ENCODE data around the gene ETV1. TPM values are rescaled to one million over a fixed set of nuclear protein-coding genes. Genes with fewer than 3 reads are reported as not detected.

ETV1 gene
- total and polyA plus RNA-seq, 9 of the 15 experiments (the other 6 are each of a cell fraction or from before 2014, with no cell fraction given): 7.2 to 27.4 (median 14.0) TPM

DNA sequence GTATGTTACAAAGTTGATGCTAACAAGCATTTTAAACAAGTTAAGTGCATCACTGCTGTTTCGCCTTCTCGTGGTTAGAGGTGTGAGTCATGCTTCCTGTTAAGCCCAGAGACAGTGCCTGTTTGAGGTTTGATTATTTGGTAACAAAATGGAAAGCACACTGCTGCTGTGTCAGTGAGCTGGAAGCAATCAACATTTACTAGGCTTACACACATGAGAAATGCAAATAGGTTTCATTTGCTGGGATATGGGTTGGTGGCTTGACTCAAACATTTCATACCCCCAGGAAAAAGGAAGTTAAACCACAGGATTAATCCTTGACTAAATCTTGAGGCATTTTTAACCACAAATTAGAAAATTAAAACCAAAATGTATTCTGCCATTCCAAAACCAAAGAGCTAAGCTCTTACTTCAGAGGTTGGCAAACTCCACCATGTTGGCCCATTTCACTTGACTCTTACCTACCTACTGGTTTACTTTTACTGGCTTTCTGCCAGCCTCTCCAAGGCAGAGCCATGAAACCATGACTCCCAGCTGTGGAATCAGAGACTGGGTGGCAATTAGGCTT is 139.2 kb downstream of the ETV1 start (continued):
- TF ChIP-seq, protein P1, sequence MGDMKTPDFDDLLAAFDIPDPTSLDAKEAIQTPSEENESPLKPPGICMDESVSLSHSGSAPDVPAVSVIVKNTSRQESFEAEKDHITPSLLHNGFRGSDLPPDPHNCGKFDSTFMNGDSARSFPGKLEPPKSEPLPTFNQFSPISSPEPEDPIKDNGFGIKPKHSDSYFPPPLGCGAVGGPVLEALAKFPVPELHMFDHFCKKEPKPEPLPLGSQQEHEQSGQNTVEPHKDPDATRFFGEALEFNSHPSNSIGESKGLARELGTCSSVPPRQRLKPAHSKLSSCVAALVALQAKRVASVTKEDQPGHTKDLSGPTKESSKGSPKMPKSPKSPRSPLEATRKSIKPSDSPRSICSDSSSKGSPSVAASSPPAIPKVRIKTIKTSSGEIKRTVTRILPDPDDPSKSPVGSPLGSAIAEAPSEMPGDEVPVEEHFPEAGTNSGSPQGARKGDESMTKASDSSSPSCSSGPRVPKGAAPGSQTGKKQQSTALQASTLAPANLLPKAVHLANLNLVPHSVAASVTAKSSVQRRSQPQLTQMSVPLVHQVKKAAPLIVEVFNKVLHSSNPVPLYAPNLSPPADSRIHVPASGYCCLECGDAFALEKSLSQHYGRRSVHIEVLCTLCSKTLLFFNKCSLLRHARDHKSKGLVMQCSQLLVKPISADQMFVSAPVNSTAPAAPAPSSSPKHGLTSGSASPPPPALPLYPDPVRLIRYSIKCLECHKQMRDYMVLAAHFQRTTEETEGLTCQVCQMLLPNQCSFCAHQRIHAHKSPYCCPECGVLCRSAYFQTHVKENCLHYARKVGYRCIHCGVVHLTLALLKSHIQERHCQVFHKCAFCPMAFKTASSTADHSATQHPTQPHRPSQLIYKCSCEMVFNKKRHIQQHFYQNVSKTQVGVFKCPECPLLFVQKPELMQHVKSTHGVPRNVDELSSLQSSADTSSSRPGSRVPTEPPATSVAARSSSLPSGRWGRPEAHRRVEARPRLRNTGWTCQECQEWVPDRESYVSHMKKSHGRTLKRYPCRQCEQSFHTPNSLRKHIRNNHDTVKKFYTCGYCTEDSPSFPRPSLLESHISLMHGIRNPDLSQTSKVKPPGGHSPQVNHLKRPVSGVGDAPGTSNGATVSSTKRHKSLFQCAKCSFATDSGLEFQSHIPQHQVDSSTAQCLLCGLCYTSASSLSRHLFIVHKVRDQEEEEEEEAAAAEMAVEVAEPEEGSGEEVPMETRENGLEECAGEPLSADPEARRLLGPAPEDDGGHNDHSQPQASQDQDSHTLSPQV (IDR thresholded peaks at IDR 0.05): peak; percentile 4
- TF ChIP-seq, protein P2, sequence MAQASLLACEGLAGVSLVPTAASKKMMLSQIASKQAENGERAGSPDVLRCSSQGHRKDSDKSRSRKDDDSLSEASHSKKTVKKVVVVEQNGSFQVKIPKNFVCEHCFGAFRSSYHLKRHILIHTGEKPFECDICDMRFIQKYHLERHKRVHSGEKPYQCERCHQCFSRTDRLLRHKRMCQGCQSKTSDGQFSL (CRISPR knock-in tag; IDR thresholded peaks at IDR 0.05): no peak
- TF ChIP-seq, protein P2 (tag; IDR thresholded peaks at IDR 0.05): no peak
- TF ChIP-seq DMBX1 (CRISPR knock-in tag; IDR thresholded peaks at IDR 0.05; ENCODE audit: borderline replicate concordance): no peak; the same call in 1 of the 2 replicates
- TF ChIP-seq KDM2B (CRISPR knock-in tag; IDR thresholded peaks at IDR 0.05): no peak
- no peak for TF ChIP-seq ZNF263 (CRISPR knock-in tag; IDR thresholded peaks at IDR 0.05; ENCODE audit: borderline replicate concordance)
- TF ChIP-seq TRIM24 (IDR thresholded peaks at IDR 0.05): no peak
- TF ChIP-seq, protein P3, sequence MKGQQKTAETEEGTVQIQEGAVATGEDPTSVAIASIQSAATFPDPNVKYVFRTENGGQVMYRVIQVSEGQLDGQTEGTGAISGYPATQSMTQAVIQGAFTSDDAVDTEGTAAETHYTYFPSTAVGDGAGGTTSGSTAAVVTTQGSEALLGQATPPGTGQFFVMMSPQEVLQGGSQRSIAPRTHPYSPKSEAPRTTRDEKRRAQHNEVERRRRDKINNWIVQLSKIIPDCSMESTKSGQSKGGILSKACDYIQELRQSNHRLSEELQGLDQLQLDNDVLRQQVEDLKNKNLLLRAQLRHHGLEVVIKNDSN (CRISPR knock-in tag; IDR thresholded peaks at IDR 0.05): no peak
- no peak for TF ChIP-seq PRPF4 (IDR thresholded peaks at IDR 0.05; ENCODE audit: insufficient read depth, low read depth, low read length, poor library complexity, severe bottlenecking)
- no peak for TF ChIP-seq FOXA3 (CRISPR knock-in tag; conservative IDR thresholded peaks at IDR 0.05 in 1 of 2, IDR thresholded peaks at IDR 0.05 in 1 of 2)
- no peak for TF ChIP-seq ZNF785 (CRISPR knock-in tag; IDR thresholded peaks at IDR 0.05)
- TF ChIP-seq FOXA1 (IDR thresholded peaks at IDR 0.05; ENCODE audit: borderline replicate concordance): no peak
- TF ChIP-seq ETV1 (tag; conservative IDR thresholded peaks at IDR 0.05; ENCODE audit: low read depth): peak; percentile 92
- TF ChIP-seq BHLHE40 (IDR thresholded peaks at IDR 0.05; ENCODE audit: low read length): no peak
- no peak for TF ChIP-seq HSF4 (CRISPR knock-in tag; IDR thresholded peaks at IDR 0.05; ENCODE audit: borderline replicate concordance)
- no peak for TF ChIP-seq ZNF436 (CRISPR knock-in tag; IDR thresholded peaks at IDR 0.05)
- TF ChIP-seq SLC30A9 (CRISPR knock-in tag; IDR thresholded peaks at IDR 0.05): no peak
- TF ChIP-seq PTBP1 (IDR thresholded peaks at IDR 0.05; ENCODE audit: low read depth, low read length): no peak
- TF ChIP-seq THRAP3 (IDR thresholded peaks at IDR 0.05; ENCODE audit: borderline replicate concordance): no peak
- TF ChIP-seq DIDO1 (tag; IDR thresholded peaks at IDR 0.05; ENCODE audit: low read depth): 0 out of 2 replicates have a peak, but pooled peaks have one; percentile 16
- no peak for TF ChIP-seq KLF1 (tag; IDR thresholded peaks at IDR 0.05)
- TF ChIP-seq ZNF77 (CRISPR knock-in tag; IDR thresholded peaks at IDR 0.05): no peak
- TF ChIP-seq MTF1 (CRISPR knock-in tag; IDR thresholded peaks at IDR 0.05; ENCODE audit: borderline replicate concordance): no peak
